Activated CD4-positive, alpha-beta T cell treated with anti-CD3 and anti-CD28 coated beads, Interleukin-2, Interleukin-6, amounts not matched to agents 100 ng/mL and 50 ng/mL, durations not matched to agents 16 hours and 8 hours (primary cell): ENCODE results near the gene STUB1.
A peak's percentile ranks its signal among the peaks of the same experiment; 100 is the strongest.

Experiments used
- DNase-seq: peaks from one replicate; pipeline ENCODE4 v3.0.0-alpha.2; 2020

Gene STUB1

GRCh38 chr16:726438-727290 lies 46.5 kb downstream of the STUB1 start, which contains the start of the genes CCDC78 and HAGHL:
Gene CCDC78, minus strand, starts transcription at chr16:726443. Its CDS starts 76 bp downstream, at chr16:726367.
Gene HAGHL, plus strand, starts transcription at chr16:727106. Its CDS starts 404 bp downstream, at chr16:727510.
- DNase-seq: peak; percentile 71

- DNase-seq: peak; percentile 45
These were observed 47.2 kb downstream of the STUB1 start for GRCh38 chr16:727291-727977.

DNA sequence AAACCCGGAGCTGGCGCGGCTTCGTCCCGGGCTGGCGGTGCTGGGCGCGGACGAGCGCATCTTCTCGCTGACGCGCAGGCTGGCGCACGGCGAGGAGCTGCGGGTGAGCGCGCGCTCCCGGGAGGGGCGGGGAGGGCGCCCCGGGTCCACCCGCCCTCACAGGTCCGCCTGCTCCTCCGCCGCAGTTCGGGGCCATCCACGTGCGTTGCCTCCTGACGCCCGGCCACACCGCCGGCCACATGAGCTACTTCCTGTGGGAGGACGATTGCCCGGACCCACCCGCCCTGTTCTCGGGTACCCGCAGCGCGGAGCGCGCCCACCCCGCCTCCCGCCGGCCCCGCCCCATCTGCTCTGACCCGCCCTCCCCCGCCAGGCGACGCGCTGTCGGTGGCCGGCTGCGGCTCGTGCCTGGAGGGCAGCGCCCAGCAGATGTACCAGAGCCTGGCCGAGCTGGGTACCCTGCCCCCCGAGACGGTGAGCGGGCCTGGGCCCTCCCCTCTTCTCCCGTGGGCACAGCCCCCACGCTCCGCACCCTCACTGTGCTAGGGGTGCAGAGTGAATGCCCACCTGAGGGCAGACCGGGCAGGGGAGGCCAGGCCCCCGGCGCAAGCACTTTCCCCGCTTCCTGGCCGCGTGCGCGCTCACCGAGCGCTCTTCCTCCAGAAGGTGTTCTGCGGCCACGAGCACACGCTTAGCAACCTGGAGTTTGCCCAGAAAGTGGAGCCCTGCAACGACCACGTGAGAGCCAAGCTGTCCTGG lies 48.1 kb downstream of the STUB1 start:
- peak; percentile 79 for DNase-seq

DNA sequence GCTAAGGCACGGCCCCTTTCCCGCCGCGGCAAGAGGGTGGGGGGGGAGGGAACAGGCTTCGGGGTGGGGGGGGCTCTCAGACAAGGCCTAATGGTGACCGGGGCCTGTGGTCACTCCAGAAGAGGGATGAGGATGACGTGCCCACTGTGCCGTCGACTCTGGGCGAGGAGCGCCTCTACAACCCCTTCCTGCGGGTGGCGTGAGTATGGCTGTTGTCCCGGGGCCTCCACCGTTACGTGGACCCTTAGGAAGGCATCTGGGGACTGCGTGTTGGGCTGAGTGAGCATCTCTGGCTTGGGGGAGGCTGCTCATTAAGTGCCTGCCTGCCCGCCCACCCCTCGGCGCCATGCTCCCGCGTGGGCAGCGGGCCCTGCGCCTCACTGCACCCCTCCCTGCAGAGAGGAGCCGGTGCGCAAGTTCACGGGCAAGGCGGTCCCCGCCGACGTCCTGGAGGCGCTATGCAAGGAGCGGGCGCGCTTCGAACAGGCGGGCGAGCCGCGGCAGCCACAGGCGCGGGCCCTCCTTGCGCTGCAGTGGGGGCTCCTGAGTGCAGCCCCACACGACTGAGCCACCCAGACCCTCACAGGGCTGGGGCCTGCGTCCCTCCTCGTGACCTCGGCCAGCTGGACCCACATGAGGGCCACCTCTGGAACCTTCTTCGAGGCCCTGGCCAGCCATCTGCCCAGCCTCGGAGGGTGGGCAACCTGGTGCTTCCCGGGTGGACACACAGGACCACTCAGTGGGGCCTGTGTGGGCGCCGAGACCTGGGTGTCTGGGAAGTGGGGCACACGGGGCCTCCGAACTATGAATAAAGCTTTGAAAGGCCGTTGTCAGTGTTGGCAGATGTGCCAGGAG lies 48.9 kb downstream of the STUB1 start:
- no peak for DNase-seq

DNA sequence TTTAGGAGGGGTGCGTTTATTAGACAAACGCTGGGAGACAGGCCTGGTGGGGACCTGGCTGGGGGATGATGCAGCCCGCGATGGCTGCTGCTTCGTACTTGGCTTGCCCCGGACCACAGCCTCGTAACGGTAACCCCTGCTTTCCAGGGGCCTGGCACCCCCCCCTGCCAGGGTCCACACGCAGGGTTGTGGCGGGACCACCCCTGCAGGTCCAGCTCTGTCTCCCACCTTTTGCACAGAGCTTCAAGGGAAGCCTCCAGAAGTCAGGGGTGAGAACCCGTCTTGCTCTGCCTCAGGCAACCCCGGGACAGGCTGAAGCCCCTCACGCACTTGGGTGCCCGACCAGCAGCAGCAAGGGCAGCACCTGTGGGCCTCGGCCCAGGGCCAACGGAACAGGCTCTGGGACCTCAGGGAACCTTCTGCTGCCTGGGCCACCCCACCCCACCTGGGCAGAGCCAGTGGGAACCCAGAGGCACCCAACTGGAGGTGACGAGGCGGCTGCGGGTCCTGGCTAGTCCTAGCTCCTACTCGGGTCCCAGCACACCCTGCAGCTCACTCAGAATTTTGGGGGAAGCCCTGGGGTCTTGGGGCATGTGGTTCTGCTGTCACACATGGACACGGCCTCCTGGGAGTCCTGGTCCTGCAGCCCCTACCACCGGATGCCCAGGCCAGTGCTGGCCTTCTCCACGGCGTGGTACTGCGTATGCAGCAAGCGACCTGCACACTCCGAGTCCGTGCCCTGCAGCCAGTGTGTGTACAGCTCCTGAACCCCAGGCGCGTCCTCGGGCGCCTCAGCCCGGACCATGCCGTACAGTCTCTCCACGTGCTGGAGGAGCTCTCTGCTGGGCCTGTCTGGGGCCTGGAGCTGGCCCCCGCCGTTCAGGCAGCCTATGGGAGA lies 49.8 kb downstream of the STUB1 start:
- no peak for DNase-seq

DNA sequence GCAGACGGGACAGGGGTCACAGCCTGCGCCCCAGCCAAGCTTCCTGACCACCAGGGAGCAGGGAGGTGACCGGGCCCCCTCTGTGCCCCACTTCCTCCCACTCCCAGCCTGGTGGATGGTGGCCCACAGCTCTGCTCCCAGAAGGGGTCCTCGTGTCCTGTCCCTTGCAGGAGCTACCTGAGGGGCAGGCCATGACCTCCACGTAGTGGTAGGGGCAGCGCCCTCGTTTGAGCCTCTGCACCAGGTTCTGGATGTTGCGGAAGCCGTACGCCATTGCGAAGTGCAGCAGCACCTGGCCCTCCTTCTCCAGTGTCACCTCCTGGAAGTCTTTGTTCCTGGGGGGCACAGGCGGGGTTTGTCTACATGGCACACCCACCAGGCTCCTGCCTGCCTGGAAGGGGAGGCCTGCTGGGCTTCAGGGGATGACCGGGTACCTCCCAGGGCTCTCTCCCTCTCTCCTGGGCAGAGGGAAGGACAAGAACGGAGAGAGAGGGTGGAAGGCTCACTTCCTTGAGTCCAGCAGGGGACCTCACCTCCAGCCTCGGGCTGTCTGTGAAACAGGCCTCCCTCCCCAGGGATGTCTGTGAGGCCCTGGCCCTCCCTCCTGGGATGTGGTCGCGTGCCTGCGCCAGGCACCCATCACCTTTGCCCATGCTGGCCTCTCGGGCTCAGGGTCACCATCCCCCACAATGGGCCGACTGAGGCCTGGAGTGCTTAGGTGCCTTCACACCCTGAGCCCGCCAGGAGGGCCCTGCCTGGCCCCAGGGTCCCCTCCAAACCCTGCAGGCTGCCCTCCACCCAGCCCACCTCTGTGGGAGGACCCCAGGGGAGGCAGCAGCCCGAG lies 50.7 kb downstream of the STUB1 start:
- DNase-seq: no peak

DNA sequence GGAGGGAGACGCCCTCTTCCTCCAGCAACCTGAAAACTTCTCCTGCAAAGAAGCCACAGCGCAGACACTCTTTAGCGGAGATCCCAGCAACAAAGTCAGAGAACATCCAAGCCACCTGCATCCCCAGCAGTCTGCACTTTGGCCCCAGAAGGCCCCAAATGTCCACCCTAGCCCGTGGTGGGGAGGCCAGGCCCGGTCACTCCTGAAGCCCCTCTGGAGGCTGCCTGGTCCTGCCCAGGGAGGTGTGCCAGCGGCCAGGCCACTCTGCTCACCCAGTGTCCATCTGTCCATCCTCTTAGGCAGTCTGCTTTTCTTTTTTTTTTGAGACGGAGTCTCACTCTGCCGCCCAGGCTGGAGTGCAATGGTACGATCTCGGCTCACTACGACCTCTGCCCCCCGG lies 52.1 kb downstream of the STUB1 start:
- DNase-seq: no peak
